ENCODE data around the gene SAG.

Gene SAG

GRCh38 chr2:233289648-233290047 is 18.0 kb upstream of the SAG start:
- DNase-seq = no peak

GRCh38 chr2:233290051-233290845 is 17.4 kb upstream of the SAG start:
- no peak for DNase-seq

- no peak for DNase-seq
These were observed 11.7 kb upstream of the SAG start for GRCh38 chr2:233295891-233296290.

- no peak for DNase-seq
These were observed 10.5 kb upstream of the SAG start for GRCh38 chr2:233297076-233297475.

- DNase-seq = no peak
These were observed 7.2 kb upstream of the SAG start for GRCh38 chr2:233300401-233300800.

- no peak for DNase-seq
These were observed 6.4 kb upstream of the SAG start for GRCh38 chr2:233301248-233301647.

- DNase-seq = no peak
These were observed 5.8 kb upstream of the SAG start for GRCh38 chr2:233301811-233302210.

GRCh38 chr2:233303252-233303651 is 4.4 kb upstream of the SAG start:
- DNase-seq = no peak

- no peak for DNase-seq
These were observed 3.8 kb downstream of the SAG start for GRCh38 chr2:233311241-233311926.

GRCh38 chr2:233312874-233313273 is 5.3 kb downstream of the SAG start:
- no peak for DNase-seq

- no peak for DNase-seq
These were observed 6.7 kb downstream of the SAG start for GRCh38 chr2:233314180-233314925.

GRCh38 chr2:233317196-233317943 is 9.8 kb downstream of the SAG start:
- no peak for DNase-seq

- no peak for DNase-seq
These were observed 11.6 kb downstream of the SAG start for GRCh38 chr2:233319256-233319655.

- DNase-seq = no peak
These were observed 12.9 kb downstream of the SAG start for GRCh38 chr2:233320470-233320869.

- DNase-seq = no peak
These were observed 13.6 kb downstream of the SAG start for GRCh38 chr2:233321166-233321565.

GRCh38 chr2:233323851-233324250 is 16.2 kb downstream of the SAG start:
- no peak for DNase-seq

GRCh38 chr2:233325256-233325655 is 17.6 kb downstream of the SAG start:
- DNase-seq = no peak

- DNase-seq = no peak
These were observed 18.2 kb downstream of the SAG start for GRCh38 chr2:233325814-233326213.

GRCh38 chr2:233326500-233326899 is 18.9 kb downstream of the SAG start:
- no peak for DNase-seq

GRCh38 chr2:233328922-233329321 is 21.3 kb downstream of the SAG start:
- DNase-seq = no peak

GRCh38 chr2:233329489-233330135 is 22.0 kb downstream of the SAG start:
- no peak for DNase-seq

GRCh38 chr2:233331536-233331935 is 23.9 kb downstream of the SAG start:
- peak; percentile 68 for DNase-seq

- DNase-seq = no peak
These were observed 24.5 kb downstream of the SAG start for GRCh38 chr2:233332125-233332524.
